ACC112 (cell line): ENCODE results near the gene LSM2.
A peak's percentile ranks its signal among the peaks of the same experiment; 100 is the strongest.
"Not testable (repeated sequence)": the region's sequence is repeated elsewhere in the genome, so short reads cannot be mapped to it uniquely, and the experiment has no call there.

Source experiments
- H2AFZ ChIP-seq: fragments of 200-600 bp; sonication (generic); one replicate; pipeline ENCODE4 v1.6.0; 2017; ENCODE audit warnings: antibody characterized with exemption, low read length; ENCODE audit not compliant: unreplicated experiment
- H3K27ac ChIP-seq: fragments of 200-600 bp; sonication (generic); 2 replicates; pipeline ENCODE4 v1.5.1; 2014; ENCODE audit warnings: low read depth, mild to moderate bottlenecking, antibody characterized with exemption, low read length, moderate library complexity
- H3K27me3 ChIP-seq: fragments of 200-600 bp; sonication (generic); 2 replicates; pipeline ENCODE4 v1.6.1; 2014; ENCODE audit warnings: mild to moderate bottlenecking, antibody characterized with exemption, low read length, moderate library complexity, mixed read lengths; ENCODE audit not compliant: insufficient read depth
- H3K36me3 ChIP-seq: fragments of 200-600 bp; sonication (generic); 2 replicates; pipeline ENCODE4 v1.6.1; 2016; ENCODE audit warnings: mild to moderate bottlenecking, antibody characterized with exemption, low read length, moderate library complexity, mixed read lengths; ENCODE audit not compliant: insufficient read depth
- H3K4me1 ChIP-seq: fragments of 200-600 bp; sonication (generic); one replicate; pipeline ENCODE4 v1.6.1; 2016; ENCODE audit warnings: low read length, mixed read lengths; ENCODE audit not compliant: insufficient read depth, unreplicated experiment, control insufficient read depth
- H3K4me3 ChIP-seq: fragments of 200-600 bp; sonication (generic); 2 replicates; pipeline ENCODE4 v1.5.1; 2014; ENCODE audit warnings: mild to moderate bottlenecking, low read depth, low read length
- H3K79me2 ChIP-seq: fragments of 200-600 bp; sonication (generic); one replicate; pipeline ENCODE4 v1.6.0; 2016; ENCODE audit warnings: low read length; ENCODE audit not compliant: control insufficient read depth, unreplicated experiment, insufficient read depth

LSM2 gene

GRCh38 chr6:31806470-31807272 lies at the start of gene LSM2:
Gene LSM2 (minus strand): TSS chr6:31806966. CDS start chr6:31806757, 209 bp downstream.
- Histone ChIP-seq H3K4me3 (peak within 1 kb of the TSS; percentile 89), H3K36me3 (no peaks in the 10 kb centered on the region), H3K79me2 (peaks cover 20% of the 10 kb centered on the region), H3K27me3 (no peaks in the 10 kb centered on the region), H3K27ac (peak within 1 kb of the TSS; percentile 71), H3K4me1 (peaks cover 9% of the 10 kb centered on the region), H2AFZ (peak within 1 kb of the TSS; percentile 89)

- H3K27me3 ChIP-seq, H3K4me3 ChIP-seq, H3K27ac ChIP-seq, H3K36me3 ChIP-seq, H3K79me2 ChIP-seq, H2AFZ ChIP-seq, H3K4me1 ChIP-seq: not testable (repeated sequence)
These were observed 45.4 kb upstream of the LSM2 start for GRCh38 chr6:31851980-31852718.

- H3K4me3 ChIP-seq: no peak overlapping the region
- no peaks in the 10 kb centered on the region for H3K27me3 ChIP-seq
- H3K4me1 ChIP-seq: no peaks in the 10 kb centered on the region
- H3K36me3 ChIP-seq: no peaks in the 10 kb centered on the region
- H3K27ac ChIP-seq: no peak overlapping the region
- no peaks in the 10 kb centered on the region for H3K79me2 ChIP-seq
- H2AFZ ChIP-seq: no peak overlapping the region
These were observed 44.7 kb upstream of the LSM2 start for GRCh38 chr6:31851485-31851832.

- Histone ChIP-seq H3K4me3 (no peak overlapping the region), H3K27ac (no peak overlapping the region), H2AFZ (no peak overlapping the region), H3K79me2 (no peaks in the 10 kb centered on the region), H3K36me3 (no peaks in the 10 kb centered on the region), H3K27me3 (no peaks in the 10 kb centered on the region), H3K4me1 (no peaks in the 10 kb centered on the region)
These were observed 44.2 kb upstream of the LSM2 start for GRCh38 chr6:31850765-31851484.

- no peaks in the 10 kb centered on the region for H3K79me2 ChIP-seq
- no peaks in the 10 kb centered on the region for H3K4me1 ChIP-seq
- H3K36me3 ChIP-seq: no peaks in the 10 kb centered on the region
- no peaks in the 10 kb centered on the region for H3K27me3 ChIP-seq
- no peak overlapping the region for H2AFZ ChIP-seq
- H3K4me3 ChIP-seq: no peak overlapping the region
- no peak overlapping the region for H3K27ac ChIP-seq
These were observed 40.7 kb upstream of the LSM2 start for GRCh38 chr6:31847276-31847978.

GRCh38 chr6:31844507-31844906 lies 37.7 kb upstream of the LSM2 start:
- no peaks in the 10 kb centered on the region for H3K79me2 ChIP-seq
- no peak overlapping the region for H2AFZ ChIP-seq
- H3K36me3 ChIP-seq: peaks cover 12% of the 10 kb centered on the region
- no peak overlapping the region for H3K4me3 ChIP-seq
- H3K4me1 ChIP-seq: no peaks in the 10 kb centered on the region
- H3K27me3 ChIP-seq: no peaks in the 10 kb centered on the region
- no peak overlapping the region for H3K27ac ChIP-seq

GRCh38 chr6:31842053-31842452 lies 35.3 kb upstream of the LSM2 start:
- no peak overlapping the region for H3K4me3 ChIP-seq
- H2AFZ ChIP-seq: no peak overlapping the region
- H3K27me3 ChIP-seq: no peaks in the 10 kb centered on the region
- H3K27ac ChIP-seq: no peak overlapping the region
- peaks cover 32% of the 10 kb centered on the region for H3K36me3 ChIP-seq
- peaks cover 10% of the 10 kb centered on the region for H3K79me2 ChIP-seq
- peaks cover 11% of the 10 kb centered on the region for H3K4me1 ChIP-seq

- not testable (repeated sequence) for H3K4me3 ChIP-seq, H3K27me3 ChIP-seq, H2AFZ ChIP-seq, H3K27ac ChIP-seq
- Histone ChIP-seq H3K4me1 (peaks cover 11% of the 10 kb centered on the region), H3K36me3 (peaks cover 43% of the 10 kb centered on the region), H3K79me2 (peaks cover 33% of the 10 kb centered on the region)
These were observed 33.0 kb upstream of the LSM2 start for GRCh38 chr6:31839779-31840126.

- peaks cover 35% of the 10 kb centered on the region for H3K79me2 ChIP-seq
- no peak overlapping the region for H3K27ac ChIP-seq
- peaks cover 11% of the 10 kb centered on the region for H3K4me1 ChIP-seq
- H3K36me3 ChIP-seq: peaks cover 43% of the 10 kb centered on the region
- no peaks in the 10 kb centered on the region for H3K27me3 ChIP-seq
- H3K4me3 ChIP-seq: peak overlapping the region; percentile 97; the same call in 1 of the 2 replicates
- no peak overlapping the region for H2AFZ ChIP-seq
These were observed 32.2 kb upstream of the LSM2 start for GRCh38 chr6:31838968-31839367.

- H2AFZ ChIP-seq, H3K27me3 ChIP-seq, H3K27ac ChIP-seq: not testable (repeated sequence)
- H3K4me3 ChIP-seq: peak overlapping the region; percentile 97
- peaks cover 11% of the 10 kb centered on the region for H3K4me1 ChIP-seq
- peaks cover 35% of the 10 kb centered on the region for H3K79me2 ChIP-seq
- H3K36me3 ChIP-seq: peaks cover 43% of the 10 kb centered on the region
These were observed 31.4 kb upstream of the LSM2 start for GRCh38 chr6:31838114-31838553.
